ENCODE measurements around the gene ZNF575. TPM values are rescaled to one million over a fixed set of nuclear protein-coding genes. Genes with fewer than 3 reads are reported as not detected.

The ZNF575 gene
- total and polyA plus RNA-seq, 2 donors (not counting 3 experiments of a cell fraction or from before 2014, with no cell fraction given) = 0.57 to 3.0 TPM

- Histone ChIP-seq H3K27me3 (ENCODE audit: control insufficient read depth in 2 of 2, insufficient read depth in 2 of 2, low read length in 2 of 2) (no peaks in the 10 kb centered on the region), H3K79me2 (ENCODE audit: control insufficient read depth, insufficient read depth, low read length) (no peaks in the 10 kb centered on the region), H3K4me1 (ENCODE audit: control insufficient read depth, extremely low read depth, insufficient read depth, low read length) (peaks cover 7% of the 10 kb centered on the region), H3K9me1 (replicated peaks; ENCODE audit: control insufficient read depth, extremely low read depth, insufficient read depth, low read length) (no peaks in the 10 kb centered on the region), H3K9ac (replicated peaks; ENCODE audit: extremely low read depth, insufficient read depth, low read length) (no peak overlapping the region), H3K4me3 (replicated peaks in 1 of 3; ENCODE audit: insufficient read depth in 1 of 3, low read depth in 1 of 3, low read length in 3 of 3) (no peak overlapping the region), H4K20me1 (replicated peaks; ENCODE audit: control insufficient read depth, extremely low read depth, insufficient read depth, low read length) (no peaks in the 10 kb centered on the region), H3K36me3 (ENCODE audit: control insufficient read depth in 2 of 2, extremely low read depth in 1 of 2, insufficient read depth in 2 of 2, low read length in 2 of 2) (no peaks in the 10 kb centered on the region), H3K9me3 (replicated peaks; ENCODE audit: control insufficient read depth, insufficient read depth, low read length) (no peaks in the 10 kb centered on the region), H3K4me2 (ENCODE audit: insufficient read depth, low read length) (no peak overlapping the region), H2AFZ (ENCODE audit: low read depth, low read length) (no peak overlapping the region), H3K27ac (ENCODE audit: insufficient read depth, low read depth, low read length) (no peak overlapping the region)
- DNase-seq (ENCODE audit: low read depth, low spot score) = no peak
- FAIRE-seq = no peak
- dilution Hi-C loops (cut with MboI; ENCODE audit: extremely low pct_ligation_motif_present, low sequenced_read_pairs) (no loop called here), intact Hi-C loops (cut with micrococcal nuclease) (no loop called here)
- CTCF ChIA-PET = interaction anchor here (1.5 to 1.7 kb wide), 4 partner anchors 17 to 37 kb away, joined by 4 to 6 read pairs (median 5); partner anchors contain the start of genes IRGQ and ZNF576
- POLR2A ChIA-PET = no interaction called here
- BruUV-seq (replicated peaks) = no TSS peak
- no peak for TF ChIP-seq POLR2AphosphoS5 (IDR thresholded peaks at IDR 0.05; ENCODE audit: insufficient read depth, low read depth, low read length)
- TF ChIP-seq MYC (IDR thresholded peaks at IDR 0.05; ENCODE audit: low read depth, low read length) = no peak
- no peak for TF ChIP-seq JUN (IDR thresholded peaks at IDR 0.05; ENCODE audit: borderline replicate concordance, insufficient read depth, insufficient read length, low read depth)
- no peak for TF ChIP-seq FOS (IDR thresholded peaks at IDR 0.05; ENCODE audit: borderline replicate concordance, insufficient read depth, low read length)
- TF ChIP-seq, protein P1, sequence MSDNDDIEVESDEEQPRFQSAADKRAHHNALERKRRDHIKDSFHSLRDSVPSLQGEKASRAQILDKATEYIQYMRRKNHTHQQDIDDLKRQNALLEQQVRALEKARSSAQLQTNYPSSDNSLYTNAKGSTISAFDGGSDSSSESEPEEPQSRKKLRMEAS (IDR thresholded peaks at IDR 0.05; ENCODE audit: insufficient read depth, insufficient read length) = no peak
- TF ChIP-seq GATA2 (IDR thresholded peaks at IDR 0.05; ENCODE audit: insufficient read depth, insufficient read length, low read depth, low read length) = no peak
- TF ChIP-seq, protein P2, sequence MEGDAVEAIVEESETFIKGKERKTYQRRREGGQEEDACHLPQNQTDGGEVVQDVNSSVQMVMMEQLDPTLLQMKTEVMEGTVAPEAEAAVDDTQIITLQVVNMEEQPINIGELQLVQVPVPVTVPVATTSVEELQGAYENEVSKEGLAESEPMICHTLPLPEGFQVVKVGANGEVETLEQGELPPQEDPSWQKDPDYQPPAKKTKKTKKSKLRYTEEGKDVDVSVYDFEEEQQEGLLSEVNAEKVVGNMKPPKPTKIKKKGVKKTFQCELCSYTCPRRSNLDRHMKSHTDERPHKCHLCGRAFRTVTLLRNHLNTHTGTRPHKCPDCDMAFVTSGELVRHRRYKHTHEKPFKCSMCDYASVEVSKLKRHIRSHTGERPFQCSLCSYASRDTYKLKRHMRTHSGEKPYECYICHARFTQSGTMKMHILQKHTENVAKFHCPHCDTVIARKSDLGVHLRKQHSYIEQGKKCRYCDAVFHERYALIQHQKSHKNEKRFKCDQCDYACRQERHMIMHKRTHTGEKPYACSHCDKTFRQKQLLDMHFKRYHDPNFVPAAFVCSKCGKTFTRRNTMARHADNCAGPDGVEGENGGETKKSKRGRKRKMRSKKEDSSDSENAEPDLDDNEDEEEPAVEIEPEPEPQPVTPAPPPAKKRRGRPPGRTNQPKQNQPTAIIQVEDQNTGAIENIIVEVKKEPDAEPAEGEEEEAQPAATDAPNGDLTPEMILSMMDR (IDR thresholded peaks at IDR 0.05; ENCODE audit: extremely low read depth in 1 of 2, insufficient read depth in 1 of 2, low read depth in 1 of 2, low read length in 2 of 2) = no peak
- TF ChIP-seq POLR2A (IDR thresholded peaks at IDR 0.05; ENCODE audit: low read depth, low read length) = no peak
- TF ChIP-seq EZH2 (IDR thresholded peaks at IDR 0.05; ENCODE audit: borderline replicate concordance, low read depth, low read length, severe bottlenecking) = no peak
Measured at GRCh38 chr19:43572171-43572588, 39.2 kb downstream of the ZNF575 start.

All from endothelial cell of umbilical vein (primary cell).